ENCODE measurements around the gene DACT2.

Gene DACT2

GRCh38 chr6:168348186-168348585 is 28.6 kb upstream of the DACT2 start:
- no peak for DNase-seq (ENCODE audit: low read depth)

DNA sequence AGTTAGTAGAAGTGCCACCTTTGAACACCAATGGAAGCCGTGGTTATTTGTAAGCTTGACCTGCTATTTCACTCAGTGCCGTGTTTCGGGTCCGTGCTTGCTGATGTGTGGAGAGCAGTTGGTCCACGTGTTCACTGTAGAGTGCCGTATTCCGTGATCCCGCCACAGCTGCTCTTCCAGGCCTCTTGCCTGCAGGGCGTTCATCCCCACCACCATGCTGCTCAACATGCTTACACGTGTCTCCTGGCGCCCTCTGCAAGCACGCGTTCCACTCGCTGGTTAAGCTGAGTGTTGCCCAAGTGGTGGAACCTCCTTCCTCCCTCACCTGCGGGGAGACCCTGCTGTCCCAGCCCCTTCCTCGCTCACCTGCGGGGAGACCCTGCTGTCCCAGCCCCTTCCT is 28.0 kb upstream of the DACT2 start:
- DNase-seq (ENCODE audit: low read depth): no peak

- DNase-seq (ENCODE audit: low read depth): no peak
Observed at GRCh38 chr6:168347053-168347452, 27.5 kb upstream of the DACT2 start.

GRCh38 chr6:168345896-168346754 is 26.5 kb upstream of the DACT2 start:
- DNase-seq (ENCODE audit: low read depth): no peak

GRCh38 chr6:168345266-168345665 is 25.7 kb upstream of the DACT2 start:
- DNase-seq (ENCODE audit: low read depth): no peak

GRCh38 chr6:168344338-168344737 is 24.8 kb upstream of the DACT2 start:
- DNase-seq (ENCODE audit: low read depth): no peak

GRCh38 chr6:168343239-168344150 is 23.9 kb upstream of the DACT2 start:
- no peak for DNase-seq (ENCODE audit: low read depth)

GRCh38 chr6:168342636-168343035 is 23.1 kb upstream of the DACT2 start:
- DNase-seq (ENCODE audit: low read depth): no peak

- DNase-seq (ENCODE audit: low read depth): no peak
Observed at GRCh38 chr6:168341280-168341900, 21.8 kb upstream of the DACT2 start.

- no peak for DNase-seq (ENCODE audit: low read depth)
Observed at GRCh38 chr6:168340819-168341218, 21.2 kb upstream of the DACT2 start.

GRCh38 chr6:168338777-168339176 is 19.2 kb upstream of the DACT2 start:
- no peak for DNase-seq (ENCODE audit: low read depth)

DNA sequence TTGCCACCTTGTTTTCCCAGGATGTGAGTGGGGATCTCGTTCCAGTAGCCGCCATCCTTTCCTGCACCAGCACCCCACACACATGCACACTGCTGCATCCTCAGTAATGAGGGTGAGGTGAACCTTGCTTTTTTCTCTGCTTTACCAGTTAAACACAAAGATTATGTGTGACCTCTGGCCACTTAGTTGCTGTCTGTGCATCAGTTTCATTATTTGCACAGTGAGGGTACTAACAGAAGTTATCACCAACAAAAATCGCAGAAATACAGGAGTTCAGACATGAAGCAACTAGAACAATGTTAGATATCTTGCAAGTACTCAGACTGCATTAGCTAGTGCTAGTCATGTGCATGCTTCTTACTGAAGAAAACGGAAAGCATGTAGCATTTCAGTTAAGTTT is 17.4 kb upstream of the DACT2 start:
- no peak for DNase-seq (ENCODE audit: low read depth)

- DNase-seq (ENCODE audit: low read depth): no peak
Observed at GRCh38 chr6:168333989-168334388, 14.4 kb upstream of the DACT2 start.

DNA sequence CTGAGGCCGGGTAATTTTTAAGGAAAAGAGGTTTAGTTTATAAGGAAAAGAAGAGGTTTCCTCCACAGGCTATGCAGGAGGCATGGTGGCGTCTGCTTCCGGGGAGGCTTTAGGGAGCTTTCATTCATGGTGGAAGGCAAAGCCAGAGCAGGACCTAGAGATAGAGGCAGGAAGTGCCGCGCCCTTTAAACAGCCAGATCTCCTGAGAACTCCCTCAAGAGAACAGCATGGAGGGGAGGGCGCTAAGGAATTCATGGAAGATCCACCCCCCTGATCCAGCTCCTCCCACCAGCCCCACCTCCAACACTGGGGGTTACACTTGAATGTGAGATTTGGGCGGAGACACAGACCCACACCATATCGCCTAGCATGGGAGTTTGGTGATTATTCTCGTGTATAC is 13.9 kb upstream of the DACT2 start:
- DNase-seq (ENCODE audit: low read depth): no peak

GRCh38 chr6:168333039-168333438 is 13.5 kb upstream of the DACT2 start:
- no peak for DNase-seq (ENCODE audit: low read depth)

GRCh38 chr6:168332020-168332419 is 12.4 kb upstream of the DACT2 start:
- DNase-seq (ENCODE audit: low read depth): no peak

DNA sequence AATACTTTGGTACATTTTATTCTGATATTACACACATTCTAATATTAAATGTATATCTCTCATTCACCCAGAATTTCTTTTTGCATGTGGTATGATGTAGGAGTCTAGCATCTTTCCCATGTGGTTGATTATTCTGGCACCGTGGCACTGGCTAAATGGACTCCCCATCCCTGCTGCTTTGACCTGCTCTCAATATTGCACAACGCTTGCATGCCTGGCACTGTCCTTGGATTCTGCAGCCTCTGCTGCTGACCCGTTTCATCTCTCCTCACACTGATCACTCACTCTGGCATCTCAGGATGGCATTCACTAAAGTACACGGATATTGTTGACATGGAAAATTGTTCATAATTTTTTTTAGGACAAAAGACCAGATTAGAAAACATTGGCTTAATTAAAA is 11.5 kb upstream of the DACT2 start:
- no peak for DNase-seq (ENCODE audit: low read depth)

GRCh38 chr6:168330403-168330802 is 10.8 kb upstream of the DACT2 start:
- no peak for DNase-seq (ENCODE audit: low read depth)

DNA sequence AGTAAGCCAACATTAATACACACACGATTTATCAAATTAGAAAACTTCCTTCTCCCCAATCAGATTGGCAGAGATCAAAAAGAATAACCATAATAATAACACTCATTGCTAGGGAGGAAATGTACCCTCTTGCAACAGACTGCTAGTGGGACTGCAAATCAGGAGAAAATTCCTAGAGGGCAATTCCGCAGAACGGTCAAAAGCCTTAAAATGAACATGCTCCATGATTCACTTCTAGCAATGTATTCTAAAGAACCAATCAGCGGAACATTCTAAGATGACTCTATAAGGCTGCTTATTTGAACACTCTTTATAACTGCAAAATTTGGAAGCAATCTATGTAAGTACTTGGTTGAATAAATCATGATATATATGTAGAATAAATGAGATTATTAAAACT is 8.5 kb upstream of the DACT2 start:
- DNase-seq (ENCODE audit: low read depth): no peak

DNA sequence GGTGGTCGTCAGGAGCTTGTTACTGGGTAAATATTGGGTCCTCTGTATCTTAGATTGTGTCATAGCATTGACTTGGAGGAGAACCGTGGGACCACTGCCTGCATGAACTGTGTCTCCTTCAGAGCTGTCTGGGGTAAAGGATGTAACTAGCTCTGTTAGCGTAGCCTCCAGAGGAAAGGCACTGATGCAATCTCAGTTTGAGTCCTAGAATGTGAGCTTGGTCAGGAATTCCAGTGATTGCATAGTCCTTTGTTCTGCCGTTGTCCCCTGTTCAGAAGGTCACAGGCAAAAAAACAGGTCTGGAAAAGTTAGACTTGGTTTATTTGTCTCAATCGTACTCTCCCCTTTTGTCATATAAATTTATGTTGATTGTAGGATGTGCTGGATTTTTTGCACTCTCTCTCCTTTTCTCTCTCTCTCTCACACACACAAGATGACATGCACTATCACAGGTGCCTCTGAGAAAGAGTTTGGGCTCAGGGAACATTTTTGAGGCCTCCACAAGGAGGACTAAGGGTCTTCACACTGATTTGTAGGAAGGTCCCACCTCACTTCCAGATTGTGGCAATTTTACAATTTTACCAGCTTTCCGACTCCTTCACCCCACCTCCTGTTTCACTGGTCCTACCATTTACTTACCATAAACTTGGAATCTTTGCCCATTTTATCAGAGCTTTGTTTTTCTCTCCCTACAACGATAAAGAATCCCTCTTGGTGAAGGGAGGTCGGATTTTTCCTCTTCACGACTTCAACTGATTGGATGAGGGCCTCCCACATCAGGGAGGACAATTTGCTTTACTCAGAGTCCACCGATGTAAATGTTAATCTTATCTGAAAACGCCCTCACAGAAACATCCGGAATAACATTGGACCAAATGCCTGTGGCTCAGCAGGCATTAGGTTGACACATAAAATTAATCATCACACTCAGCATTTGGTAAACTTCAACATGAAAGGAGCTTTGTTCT is 7.0 kb upstream of the DACT2 start:
- DNase-seq (ENCODE audit: low read depth): no peak

GRCh38 chr6:168322966-168323365 is 3.4 kb upstream of the DACT2 start:
- no peak for DNase-seq (ENCODE audit: low read depth)
